Fibroblast of skin of right quadriceps (primary cell): ENCODE measurements around the gene CDK2.
"Not testable (repeated sequence)": the region's sequence is repeated elsewhere in the genome, so short reads cannot be mapped to it uniquely, and the experiment has no call there.

Source experiments
- DNase-seq: peaks from one replicate; pipeline ENCODE4 v3.0.0-alpha.2; 2013

CDK2 gene

GRCh38 chr12:55982319-55982936 lies 15.8 kb downstream of the CDK2 start:
- DNase-seq: no peak

- DNase-seq: no peak
Measured at GRCh38 chr12:55983232-55983842, 16.7 kb downstream of the CDK2 start.

DNA sequence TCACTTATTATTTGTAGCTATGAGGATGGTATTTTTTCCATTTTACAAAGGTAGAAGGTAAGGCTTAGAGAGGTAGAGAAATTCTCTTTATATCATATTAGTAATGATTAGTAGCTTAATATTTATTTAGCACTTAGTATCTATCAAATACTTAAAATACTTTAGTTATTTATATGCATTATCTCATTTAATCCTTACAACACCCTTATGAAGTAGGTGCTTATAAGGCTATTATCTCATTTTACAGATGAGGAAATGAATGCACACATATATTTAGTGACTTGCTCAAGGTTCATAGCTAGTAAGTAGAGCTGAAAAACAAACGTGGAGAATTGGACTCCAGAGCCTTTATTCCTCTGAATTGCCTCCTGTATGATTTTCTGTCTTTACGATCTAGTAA lies 18.2 kb downstream of the CDK2 start:
- no peak for DNase-seq

GRCh38 chr12:55985341-55985740 lies 18.7 kb downstream of the CDK2 start:
- DNase-seq: no peak

- not testable (repeated sequence) for DNase-seq
Measured at GRCh38 chr12:55985976-55986375, 19.3 kb downstream of the CDK2 start.

DNA sequence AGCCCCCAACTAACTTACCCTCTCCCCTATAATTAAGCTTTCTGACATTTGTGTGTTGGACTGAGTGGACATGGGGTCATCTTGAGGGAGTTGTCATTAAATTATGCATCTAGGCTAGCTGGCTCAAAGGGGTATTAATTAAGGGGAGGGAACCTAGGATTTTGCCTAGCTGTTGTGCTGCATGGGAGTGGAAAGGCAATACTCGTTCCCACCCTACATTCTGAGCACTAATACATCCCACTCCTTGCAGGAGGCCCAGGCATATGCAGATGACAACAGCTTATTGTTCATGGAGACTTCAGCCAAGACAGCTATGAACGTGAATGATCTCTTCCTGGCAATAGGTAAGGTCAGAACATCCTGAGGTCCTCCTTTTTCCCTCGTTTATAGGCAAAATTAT lies 24.5 kb downstream of the CDK2 start:
- DNase-seq: no peak

DNA sequence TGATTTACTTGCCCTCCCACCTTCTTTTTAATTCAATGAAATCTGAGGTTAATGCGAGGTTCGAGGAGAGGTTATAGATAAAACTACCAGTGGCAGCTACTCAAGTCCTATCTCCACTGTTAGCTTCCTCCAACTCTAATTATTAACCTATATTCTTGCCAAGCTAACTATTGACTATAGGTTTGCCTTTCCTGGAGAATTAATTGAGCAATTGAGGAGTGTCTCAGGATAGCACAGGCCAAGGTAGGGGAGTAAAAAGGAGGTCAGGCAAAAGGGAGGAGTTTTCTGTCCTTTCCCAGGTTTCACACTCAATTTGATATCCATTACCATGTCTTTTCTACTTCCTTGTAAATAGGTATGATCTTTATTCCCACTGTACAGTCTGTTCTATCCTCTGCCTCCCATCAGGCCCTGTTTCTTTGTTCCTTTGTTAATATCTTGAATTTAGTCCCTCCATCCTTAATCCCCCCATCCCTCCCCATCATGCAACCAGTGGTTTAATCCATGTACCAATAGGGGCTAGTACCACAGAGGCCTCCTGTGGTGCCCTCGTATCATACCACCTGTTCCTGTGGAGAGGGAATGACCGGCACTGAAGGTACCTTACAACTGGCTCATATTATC lies 26.7 kb downstream of the CDK2 start:
- no peak for DNase-seq

- DNase-seq: no peak
Measured at GRCh38 chr12:55995366-55995765, 28.7 kb downstream of the CDK2 start.

GRCh38 chr12:55996201-55996714 lies 29.6 kb downstream of the CDK2 start:
- DNase-seq: peak; percentile 61

DNA sequence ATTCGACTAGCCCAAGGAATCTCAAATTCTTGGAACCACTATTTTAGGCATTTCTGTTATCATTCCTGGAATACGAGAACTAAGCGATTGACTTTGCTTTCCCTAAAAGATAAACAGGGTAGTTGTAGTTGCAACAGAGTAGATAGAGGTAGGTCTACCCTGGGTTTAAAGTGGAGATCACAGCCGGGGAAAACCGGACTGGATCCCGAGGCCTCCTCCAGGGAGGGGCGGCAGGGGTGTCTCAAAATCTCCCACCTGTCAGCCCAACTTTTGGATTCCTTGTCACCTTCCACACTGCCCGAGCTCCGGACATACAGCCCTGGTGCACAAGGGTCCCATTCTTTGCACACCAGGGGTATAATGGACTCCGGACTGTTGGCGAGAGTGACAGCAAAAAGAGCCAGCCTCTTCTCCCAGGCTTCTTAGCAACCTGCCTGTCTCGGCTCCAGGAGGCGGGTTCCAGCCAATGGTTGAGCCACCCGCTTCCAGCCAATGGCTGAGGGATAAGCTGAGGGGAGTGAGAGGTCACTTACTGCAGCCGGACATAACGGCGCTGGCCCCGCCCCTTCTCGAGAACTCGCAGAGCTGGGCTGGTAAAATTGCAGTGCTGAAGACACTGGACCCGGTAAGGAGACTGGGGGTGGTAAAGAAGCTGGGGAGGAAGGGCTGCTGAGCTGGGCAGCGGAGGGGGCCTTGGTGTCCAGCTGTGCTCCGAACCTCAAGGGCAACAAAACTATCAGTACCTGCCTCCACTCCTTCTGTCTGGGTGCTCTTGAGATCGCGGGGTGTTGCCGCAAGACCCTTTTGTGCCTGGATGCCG lies 30.3 kb downstream of the CDK2 start, which contains the start of gene SUOX:
Gene SUOX (plus strand): TSS at position 562 of the 820 bp plus-strand sequence. CDS start 4,946 bp downstream, outside the sequence.
- peak; percentile 91 for DNase-seq

GRCh38 chr12:55997535-55997859 lies 30.9 kb downstream of the CDK2 start:
- no peak for DNase-seq

GRCh38 chr12:55999522-55999921 lies 32.9 kb downstream of the CDK2 start:
- DNase-seq: not testable (repeated sequence)

- not testable (repeated sequence) for DNase-seq
Measured at GRCh38 chr12:55999999-56000540, 33.4 kb downstream of the CDK2 start.

GRCh38 chr12:56001487-56002100 lies 35.0 kb downstream of the CDK2 start:
- no peak for DNase-seq

DNA sequence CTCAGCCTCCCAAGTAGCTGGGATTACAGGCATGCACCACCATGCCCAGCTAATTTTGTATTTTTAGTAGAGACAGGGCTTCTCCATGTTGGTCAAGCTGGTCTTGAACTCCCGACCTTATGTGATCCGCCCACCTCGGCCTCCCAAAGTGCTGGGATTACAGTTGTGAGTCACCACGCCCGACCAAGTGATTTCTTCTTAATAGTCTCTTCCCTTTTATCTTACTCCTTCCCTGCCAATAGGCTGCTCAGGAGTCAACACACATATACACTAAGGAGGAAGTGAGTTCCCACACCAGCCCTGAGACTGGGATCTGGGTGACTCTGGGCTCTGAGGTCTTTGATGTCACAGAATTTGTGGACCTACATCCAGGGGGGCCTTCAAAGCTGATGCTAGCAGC lies 36.7 kb downstream of the CDK2 start:
- DNase-seq: not testable (repeated sequence)

GRCh38 chr12:56004211-56004610 lies 37.6 kb downstream of the CDK2 start:
- DNase-seq: no peak

DNA sequence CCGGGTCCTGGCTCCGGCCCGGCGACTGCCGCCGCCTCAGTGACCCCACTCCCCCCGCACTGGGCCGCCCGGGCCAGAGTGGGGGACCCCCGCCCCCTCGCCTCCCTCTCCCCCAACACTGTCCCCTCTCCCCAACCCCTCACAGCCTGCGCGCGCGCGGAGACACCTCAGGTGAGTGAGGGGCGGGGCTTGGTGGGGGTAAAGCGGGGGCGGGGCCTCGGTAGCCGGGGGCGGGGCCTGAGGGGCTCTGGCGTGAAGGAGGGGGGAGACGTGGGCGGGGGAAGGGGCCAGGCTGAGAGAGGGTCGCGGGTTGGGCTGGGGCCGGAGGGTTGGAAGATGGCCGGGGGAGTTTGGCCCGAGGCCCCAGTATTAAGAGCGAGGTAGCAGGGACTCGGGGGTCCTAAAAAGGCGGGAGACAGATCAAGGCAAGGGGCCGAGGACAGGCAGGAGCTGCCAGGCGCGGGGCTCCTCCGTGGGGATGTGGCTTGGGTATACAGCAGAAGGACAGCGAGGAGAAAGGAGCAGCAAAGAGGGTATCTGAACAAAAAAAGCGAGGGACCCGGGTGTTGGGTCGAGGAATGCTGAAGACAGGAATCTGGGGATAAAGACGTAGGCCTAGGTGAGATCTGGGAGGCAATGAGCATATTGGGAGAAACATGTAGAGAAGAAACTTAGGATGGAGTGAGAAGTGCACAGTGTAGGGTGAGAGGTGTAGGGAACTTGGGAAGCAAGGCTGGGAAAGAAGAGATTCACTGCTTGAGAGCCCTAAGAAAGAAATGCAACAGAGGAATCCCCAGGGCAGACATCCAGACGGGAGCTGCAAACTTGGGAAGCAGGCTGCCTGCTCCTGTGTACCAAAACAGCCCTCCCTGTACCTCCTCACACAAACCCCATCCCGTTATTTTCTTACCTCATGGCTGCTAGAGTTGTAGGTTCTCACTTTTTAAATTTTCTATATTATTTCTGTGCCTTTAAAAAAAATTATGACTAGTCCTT lies 41.2 kb downstream of the CDK2 start:
- DNase-seq: peak; percentile 10

- DNase-seq: no peak
Measured at GRCh38 chr12:56010111-56010570, 43.5 kb downstream of the CDK2 start.

DNA sequence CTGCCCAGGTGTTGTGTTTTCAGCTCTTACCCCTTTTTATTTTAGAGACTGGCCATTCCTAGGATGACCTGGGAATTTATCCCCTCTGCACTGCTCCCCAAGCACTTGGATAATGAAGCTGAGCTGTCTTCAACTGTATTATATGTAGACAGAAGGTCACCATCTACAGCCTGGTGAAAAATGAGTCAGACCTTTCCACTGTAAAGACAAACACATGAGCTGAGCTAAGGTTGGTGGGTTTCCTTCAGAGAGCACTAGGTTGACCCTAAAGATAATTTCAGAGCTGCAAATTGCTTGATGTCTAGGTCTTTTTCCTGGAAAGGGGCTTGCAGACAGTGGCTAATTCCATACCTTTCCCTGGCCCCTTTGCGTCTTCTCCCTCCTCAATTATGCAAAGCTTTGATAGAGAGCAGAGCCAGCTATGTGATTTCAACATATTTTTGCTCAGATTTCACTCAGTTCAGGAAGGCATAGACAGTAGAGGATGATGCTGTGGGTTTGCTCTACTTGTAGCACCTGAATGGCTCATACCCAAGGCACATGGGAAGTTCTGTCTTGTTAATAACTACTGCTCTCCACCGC lies 45.0 kb downstream of the CDK2 start:
- DNase-seq: no peak

DNA sequence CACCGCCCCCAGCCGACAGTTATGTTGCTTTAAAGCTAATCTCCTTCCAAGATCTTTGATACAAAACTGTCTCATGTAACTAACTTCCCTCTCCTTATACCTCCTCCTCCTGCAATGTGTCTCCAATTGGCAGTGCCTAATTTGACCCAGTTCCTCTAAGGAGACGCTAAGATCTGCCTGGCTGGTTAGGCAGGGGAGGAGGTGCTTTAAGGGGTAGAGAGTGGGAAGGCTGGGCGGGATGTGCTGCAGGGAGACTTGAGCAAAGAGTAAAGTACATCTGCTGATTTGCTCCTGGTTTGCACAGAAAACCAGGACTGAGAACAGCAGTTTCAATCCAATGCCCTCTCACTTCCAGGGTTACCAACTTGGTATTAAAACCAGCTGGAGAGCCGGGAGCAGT lies 46.9 kb downstream of the CDK2 start:
- no peak for DNase-seq

DNA sequence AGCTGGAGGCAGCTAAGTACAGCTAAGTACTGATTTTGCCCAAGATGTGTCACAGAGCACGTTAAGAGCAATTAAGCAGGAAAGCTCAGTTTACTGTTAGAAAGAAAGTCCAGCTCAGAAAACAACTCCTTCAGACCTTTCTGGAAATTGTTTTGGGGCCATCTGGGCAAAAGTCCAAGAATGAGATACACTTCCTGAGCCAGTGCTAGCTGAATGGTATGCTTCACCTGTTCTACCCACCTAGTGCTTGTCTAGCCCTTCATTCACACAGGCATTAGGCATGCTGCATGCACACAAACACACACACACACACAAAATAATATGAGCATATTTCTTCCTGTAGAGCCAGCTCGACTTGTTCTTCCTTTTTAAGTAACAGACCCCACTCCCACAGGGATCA lies 47.6 kb downstream of the CDK2 start:
- DNase-seq: no peak
